Ecto neural progenitor cell (in vitro differentiated cells): ENCODE results near the gene SAMD14.
"Not testable (repeated sequence)": the region's sequence is repeated elsewhere in the genome, so short reads cannot be mapped to it uniquely, and the experiment has no call there.

ENCODE experiments used
- DNase-seq: peaks from one replicate; pipeline ENCODE4 v3.0.0-alpha.2; 2018; ENCODE audit warnings: low spot score

The SAMD14 gene

DNA sequence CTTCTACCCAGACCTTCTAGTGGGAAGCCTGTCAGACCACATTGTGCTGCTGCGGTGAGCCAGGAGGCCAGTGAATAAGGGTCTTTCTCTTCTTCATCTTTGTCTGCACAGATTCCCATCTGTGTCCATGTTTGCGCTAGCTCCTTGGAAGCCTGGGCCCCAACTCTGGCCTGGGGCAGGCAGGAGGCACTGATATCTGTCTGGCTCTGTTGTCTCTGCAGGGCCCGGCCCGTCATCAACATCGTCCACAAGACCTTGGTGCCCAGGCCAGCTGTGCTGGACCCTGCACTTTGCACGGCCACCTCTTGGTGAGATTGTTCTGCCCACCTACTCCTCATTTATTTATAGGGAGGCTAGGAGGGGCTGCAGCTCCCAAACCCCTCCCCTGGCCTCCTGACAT is 55.7 kb downstream of the SAMD14 start:
- no peak for DNase-seq

DNA sequence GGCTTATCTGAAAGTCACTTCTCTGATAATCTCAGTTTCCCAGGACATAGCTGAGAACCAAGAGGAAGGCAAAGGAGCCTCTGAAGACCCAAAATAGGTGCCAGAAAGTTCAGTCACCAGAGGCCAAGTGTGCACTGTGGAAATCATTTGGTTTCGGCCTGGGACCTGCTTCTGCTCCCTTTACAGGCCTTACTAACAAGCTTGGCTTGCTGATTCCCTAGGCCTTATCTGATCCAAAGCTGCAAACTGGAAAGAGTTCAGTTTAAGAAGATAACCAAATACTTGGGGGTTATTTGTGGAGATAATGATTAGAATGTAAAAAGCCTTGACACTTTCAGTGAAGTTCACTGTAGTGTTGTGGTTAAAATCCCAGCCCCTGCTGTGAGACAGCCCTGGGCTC is 57.0 kb downstream of the SAMD14 start:
- no peak for DNase-seq

DNA sequence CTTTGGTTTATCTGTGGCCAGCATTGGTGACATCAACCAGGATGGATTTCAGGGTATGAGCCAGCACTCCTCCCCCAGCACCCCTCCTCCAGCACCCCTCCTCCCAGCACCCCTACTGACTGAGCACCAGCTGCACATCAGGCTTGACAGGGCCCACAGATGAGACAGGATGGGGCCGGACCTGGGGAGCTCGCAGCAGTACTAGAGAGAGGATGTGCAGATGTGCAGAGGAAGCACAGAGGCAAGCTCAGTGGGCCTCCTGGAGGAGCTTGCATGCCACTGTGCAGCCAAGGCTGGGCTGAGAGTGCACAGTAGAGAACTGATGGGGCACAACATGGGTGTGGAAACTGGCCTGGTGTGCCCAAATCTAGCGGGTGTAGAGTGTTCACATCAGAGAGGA is 57.8 kb downstream of the SAMD14 start:
- DNase-seq, result no peak

DNA sequence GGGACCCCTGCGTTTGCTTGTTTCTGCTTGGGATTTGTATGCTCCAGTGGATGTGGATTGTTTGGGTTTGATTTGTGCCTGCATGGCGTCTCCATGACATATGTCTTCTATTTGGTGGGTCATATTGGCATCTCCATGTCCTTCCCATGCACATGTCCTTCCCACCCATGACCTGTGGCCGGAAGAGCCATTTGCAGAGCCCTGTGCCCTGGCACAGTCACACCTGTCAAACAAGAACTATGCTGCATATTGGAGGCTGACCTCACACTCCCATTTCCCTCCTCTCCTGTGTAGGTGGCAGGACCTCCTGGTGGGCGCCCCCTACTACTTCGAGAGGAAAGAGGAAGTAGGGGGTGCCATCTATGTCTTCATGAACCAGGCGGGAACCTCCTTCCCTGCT is 58.3 kb downstream of the SAMD14 start:
- no peak for DNase-seq

DNA sequence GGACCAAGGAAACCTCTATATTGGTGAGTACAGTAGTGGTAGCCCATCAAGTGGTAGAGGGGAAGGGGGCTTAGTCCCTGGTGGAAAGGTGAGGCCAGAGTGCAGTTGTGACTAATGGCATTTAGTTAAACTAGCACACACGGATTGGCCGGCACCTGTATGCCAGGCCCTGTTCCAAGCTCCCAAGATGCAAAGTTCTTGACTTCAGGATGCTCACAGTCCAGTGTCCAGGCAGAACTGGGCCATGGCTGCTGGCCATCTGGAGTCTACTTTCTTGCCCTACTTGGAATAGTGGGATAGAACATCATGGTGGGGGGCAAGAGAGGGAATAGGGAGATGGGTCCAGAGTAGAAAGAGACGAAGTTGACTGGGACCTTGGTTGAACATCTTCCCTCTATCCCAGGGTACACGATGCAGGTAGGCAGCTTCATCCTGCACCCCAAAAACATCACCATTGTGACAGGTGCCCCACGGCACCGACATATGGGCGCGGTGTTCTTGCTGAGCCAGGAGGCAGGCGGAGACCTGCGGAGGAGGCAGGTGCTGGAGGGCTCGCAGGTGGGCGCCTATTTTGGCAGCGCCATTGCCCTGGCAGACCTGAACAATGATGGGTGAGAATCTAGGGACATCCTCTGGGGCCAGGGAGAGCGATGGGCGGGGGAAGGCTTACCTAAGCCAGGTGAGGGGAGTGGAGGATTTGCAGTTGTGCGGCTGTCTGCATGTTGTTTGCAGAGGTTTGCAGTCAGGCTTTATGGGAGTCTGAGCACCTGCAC is 58.9 kb downstream of the SAMD14 start:
- DNase-seq, result no peak

DNA sequence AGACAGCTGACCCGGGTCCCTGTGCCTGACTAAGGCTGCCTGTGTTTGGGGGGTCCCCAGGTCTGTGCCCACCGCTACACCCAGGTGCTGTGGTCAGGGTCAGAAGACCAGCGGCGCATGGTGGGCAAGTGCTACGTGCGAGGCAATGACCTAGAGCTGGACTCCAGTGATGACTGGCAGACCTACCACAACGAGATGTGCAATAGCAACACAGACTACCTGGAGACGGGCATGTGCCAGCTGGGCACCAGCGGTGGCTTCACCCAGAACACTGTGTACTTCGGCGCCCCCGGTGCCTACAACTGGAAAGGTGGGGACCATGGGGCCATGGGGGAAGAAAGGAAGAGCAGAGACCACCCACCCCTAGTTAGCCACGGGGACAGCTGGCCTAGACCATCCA is 62.0 kb downstream of the SAMD14 start:
- no peak for DNase-seq

DNA sequence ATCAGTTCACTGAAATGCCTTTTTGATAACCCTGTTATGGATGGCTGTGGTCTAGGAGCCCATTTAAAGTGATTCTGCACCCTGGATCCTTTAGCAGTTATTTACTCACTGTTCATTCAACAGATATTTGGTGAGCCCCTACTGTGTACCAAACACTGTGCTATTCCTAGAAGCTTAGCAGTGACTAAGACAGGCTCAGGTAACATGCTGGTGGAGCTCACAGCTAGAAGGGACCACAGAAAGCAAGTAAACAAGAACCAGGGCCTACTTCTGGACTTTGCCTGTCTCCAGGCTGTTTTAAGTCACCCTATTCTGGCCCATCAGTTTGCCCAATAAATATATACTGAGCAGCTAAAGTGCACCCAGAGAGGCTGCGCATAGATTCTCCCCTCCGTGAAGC is 63.0 kb downstream of the SAMD14 start:
- no peak for DNase-seq

DNA sequence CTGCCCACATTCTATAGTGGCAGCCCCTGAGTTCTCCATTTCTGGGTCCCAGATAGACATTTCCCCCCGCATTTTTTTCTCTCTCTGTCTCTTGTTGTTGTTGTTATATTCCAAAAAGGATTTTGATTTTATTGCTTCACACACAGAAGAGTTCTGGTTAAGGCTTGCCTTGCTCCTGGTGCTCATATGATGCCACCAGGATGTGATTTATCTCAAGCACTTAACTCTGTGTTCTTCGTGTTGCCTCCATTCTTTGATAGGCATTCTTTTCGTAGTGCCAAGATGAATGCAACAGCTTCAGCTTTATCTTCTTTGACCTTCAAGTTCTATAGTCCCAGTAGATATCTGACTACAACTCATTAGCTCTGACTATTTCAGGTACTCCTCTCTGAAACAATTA is 64.9 kb downstream of the SAMD14 start:
- no peak for DNase-seq

DNA sequence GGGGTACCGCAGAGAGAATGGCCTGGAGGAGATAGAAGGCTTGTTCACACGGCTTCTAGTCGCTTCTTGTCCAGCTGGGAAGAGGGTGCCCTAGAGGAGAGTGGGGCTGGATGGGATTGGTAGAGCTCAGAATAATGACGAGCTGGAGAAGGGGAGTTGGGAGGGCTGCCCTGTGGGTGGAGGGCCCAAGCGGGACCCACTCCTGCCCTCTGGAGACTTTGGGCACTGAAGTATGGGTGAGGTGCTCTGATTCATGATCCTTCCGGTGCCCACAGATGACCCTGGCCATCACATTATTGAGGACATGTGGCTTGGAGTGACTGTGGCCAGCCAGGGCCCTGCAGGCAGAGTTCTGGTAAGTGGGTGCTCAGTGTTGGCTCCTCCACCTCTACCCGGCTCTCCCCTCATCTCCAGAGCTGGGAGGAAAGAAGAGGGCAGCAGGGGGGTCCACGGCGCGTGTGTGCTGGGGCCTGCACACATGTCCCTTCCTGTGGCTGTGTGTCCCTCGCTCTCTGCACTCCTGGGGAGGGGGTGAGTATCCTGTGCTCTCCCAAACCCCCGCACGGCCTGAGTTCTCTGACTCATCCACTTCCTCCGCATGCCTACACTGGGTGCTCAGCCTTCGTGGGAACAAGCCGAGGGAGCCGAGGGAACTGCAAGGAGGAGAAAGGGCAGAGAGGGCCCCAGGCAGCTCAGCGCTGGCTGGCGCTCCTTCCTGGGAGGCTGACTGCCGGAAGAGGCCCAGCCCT is 65.5 kb downstream of the SAMD14 start:
- no peak for DNase-seq

DNA sequence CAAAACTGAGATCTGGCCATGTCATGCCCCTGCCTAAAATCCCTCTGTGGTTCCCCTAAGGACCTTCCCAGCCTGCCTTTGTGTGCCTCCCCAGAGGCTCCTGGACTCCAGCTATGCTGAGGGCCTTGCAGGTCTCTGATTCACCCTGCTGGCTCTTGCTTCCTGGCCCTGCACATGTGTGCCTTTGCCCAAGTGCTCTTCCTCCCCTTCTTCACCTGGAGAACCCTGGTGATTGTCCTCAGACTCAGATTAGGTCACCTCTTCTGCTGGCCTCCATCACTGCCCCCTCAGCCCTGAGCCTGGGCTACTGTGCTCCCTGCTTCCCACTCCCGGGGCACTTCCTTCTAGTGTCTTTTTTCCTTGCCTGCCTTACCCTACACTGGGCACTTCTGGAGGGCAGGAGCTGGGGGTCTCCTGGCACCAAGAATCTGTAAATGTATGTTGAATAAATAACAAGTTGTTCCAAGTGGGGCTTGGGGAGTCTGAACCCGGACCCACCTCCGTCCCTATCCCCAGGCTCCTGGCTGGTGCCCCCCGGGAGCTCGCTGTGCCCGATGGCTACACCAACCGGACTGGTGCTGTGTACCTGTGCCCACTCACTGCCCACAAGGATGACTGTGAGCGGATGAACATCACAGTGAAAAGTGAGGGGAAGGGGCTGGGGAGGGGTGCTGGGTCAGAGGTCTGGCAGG is 66.3 kb downstream of the SAMD14 start:
- no peak for DNase-seq

DNA sequence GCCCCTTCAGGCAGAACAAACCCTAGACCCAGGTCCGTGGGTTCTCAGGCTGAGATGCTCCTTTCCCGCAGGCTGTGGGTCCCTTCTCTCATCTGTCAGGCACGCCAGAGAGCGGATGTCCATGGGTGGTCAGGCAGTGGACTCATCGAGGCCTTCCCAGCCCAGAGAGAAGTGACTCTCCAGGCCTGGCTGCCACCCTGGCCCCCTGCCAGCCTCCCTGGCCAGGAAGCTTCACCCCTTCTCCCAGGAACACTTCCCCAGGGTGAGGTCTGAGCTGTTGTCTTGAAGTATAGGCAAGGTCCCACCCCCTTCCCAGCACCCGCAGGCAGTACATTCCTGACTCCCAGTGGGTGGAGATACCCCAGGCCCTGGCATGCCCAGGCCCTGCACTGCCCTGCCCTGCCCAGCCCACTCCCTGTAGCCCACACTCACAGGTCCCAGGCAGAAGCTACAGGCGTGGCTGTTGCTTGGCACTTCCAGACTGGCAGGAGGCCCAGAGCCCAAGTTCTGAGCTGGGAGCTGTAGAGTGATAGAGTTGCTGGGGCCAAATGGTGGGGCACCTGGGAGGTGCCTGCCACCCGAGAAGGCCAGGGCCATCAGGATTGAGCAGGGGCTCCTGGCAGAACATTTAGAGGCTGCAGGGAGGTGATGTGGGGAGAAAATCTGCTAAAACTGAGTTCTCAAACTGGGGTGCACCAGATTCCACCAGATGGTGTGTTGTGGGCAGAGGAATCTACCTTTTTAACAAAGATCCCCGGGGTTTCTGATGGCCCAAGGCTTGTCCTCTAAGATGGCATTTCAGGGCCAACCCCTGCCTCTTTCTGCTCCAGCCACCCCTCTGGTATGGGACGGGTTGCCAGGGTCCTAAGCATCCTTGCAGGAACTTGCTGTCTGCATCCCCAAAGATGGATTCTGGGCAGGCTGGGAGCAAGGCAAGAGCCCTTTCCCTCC is 67.4 kb downstream of the SAMD14 start:
- DNase-seq, result no peak

DNA sequence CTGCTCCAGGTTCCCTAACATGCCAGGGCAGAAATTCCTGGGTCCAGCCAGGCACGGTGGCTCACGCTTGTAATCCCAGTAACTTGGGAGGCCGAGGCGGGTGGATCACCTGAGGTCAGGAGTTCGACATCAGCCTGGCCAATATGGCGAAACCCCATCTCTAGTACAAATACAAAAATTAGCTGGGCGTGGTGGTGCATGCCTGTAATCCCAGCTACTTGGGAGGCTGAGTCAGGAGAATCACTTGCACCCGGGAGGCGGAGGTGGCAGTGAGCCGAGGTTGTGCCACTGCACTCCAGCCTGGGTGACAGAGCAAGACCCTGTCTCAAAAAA is 68.3 kb downstream of the SAMD14 start:
- DNase-seq, result not testable (repeated sequence)

DNA sequence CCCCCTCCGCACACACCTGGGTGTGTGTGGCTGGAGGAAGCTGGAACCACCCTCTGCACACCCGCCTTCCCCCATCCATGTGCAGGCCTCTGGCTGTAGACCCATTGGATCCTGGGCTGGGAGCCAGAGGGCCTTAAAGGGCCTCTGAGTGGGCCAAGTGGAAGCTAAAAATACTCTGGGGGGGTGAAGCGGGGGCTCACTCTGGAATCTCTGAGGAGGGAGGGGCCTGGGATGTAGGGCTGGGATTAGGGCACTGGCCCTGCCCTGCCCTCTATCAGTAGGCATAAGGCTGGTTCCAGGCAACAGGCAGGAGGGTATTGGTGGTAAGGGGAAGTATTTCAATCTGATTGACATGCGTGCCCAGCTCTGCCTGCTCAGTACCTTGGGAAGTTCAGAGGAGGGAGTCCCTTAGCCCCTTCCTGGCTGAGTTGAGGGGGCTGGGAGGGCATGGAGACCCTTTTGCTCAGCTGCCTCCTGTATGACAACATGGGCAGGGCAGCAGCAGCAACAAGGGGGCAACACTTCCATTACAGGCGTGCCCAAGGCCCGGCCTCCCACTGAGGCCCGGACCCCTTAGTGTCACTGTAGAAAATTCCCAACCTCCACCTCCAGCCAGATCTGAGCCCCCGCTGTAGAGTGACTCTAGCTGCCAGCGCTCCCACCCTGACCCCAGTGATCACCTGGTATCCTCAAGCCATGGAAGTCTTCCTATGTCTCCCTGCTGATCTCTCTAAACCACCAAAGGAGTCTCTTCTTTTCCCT is 68.8 kb downstream of the SAMD14 start:
- no peak for DNase-seq
